GM23338 (cell line): ENCODE results near the gene TCFL5. TPM values are rescaled to one million over a fixed set of nuclear protein-coding genes. Genes with fewer than 3 reads are reported as not detected.
A peak's percentile ranks its signal among the peaks of the same experiment; 100 is the strongest.

Source experiments
- ATAC-seq: fragments of 200-7000 bp; cut with Tn5 transposase; 3 replicates; pipeline ENCODE4 v1.9.1; 2020
- DNase-seq: peaks from one replicate; pipeline ENCODE4 v3.0.0-alpha.2; 2015; ENCODE audit warnings: low spot score
- H2AFZ ChIP-seq: fragments of 200-600 bp; sonication (generic); 2 replicates; pipeline ENCODE4 v1.8.0; 2016; ENCODE audit warnings: antibody characterized with exemption, mild to moderate bottlenecking, moderate library complexity
- H3F3A ChIP-seq: fragments of 200-600 bp; sonication (generic); replicated peaks from 2 replicates; pipeline ENCODE4 v1.8.0; 2017; ENCODE audit warnings: antibody characterized with exemption, mixed run types, low read depth
- H3K27ac ChIP-seq: fragments of 200-600 bp; sonication (generic); 2 replicates; pipeline ENCODE4 v1.6.1; 2016; ENCODE audit warnings: low read depth
- H3K27me3 ChIP-seq: fragments of 200-600 bp; sonication (generic); 2 replicates; pipeline ENCODE4 v1.8.0; 2016; ENCODE audit warnings: mild to moderate bottlenecking, mixed run types, moderate library complexity; ENCODE audit not compliant: insufficient read depth
- H3K36me3 ChIP-seq: fragments of 200-600 bp; sonication (generic); 2 replicates; pipeline ENCODE4 v1.8.0; 2016; ENCODE audit warnings: mild to moderate bottlenecking; ENCODE audit not compliant: insufficient read depth
- H3K4me1 ChIP-seq: fragments of 200-600 bp; sonication (generic); 2 replicates; pipeline ENCODE4 v1.8.0; 2016; ENCODE audit warnings: mild to moderate bottlenecking, moderate library complexity; ENCODE audit not compliant: insufficient read depth
- H3K4me2 ChIP-seq: fragments of 200-600 bp; sonication (generic); 2 replicates; pipeline ENCODE4 v1.7.1; 2017; ENCODE audit warnings: mixed run types
- H3K4me3 ChIP-seq: fragments of 200-600 bp; sonication (generic); 2 replicates; pipeline ENCODE4 v1.6.1; 2016; ENCODE audit warnings: mixed run types
- H3K79me2 ChIP-seq: fragments of 200-600 bp; sonication (generic); replicated peaks from 2 replicates; pipeline ENCODE4 v1.8.0; 2017; ENCODE audit warnings: mild to moderate bottlenecking; ENCODE audit not compliant: insufficient read depth
- H3K9me2 ChIP-seq: fragments of 200-600 bp; sonication (generic); 2 replicates; pipeline ENCODE4 v1.8.0; 2017; ENCODE audit not compliant: insufficient read depth
- H4K20me1 ChIP-seq: fragments of 200-600 bp; sonication (generic); replicated peaks from 2 replicates; pipeline ENCODE4 v1.8.0; 2017; ENCODE audit warnings: mild to moderate bottlenecking; ENCODE audit not compliant: insufficient read depth
- H3K27ac Mint-ChIP-seq: 2 replicates; pipeline ENCODE4 v1.8.0; 2020; ENCODE audit warnings: inconsistent platforms, mild to moderate bottlenecking, moderate library complexity, mixed read lengths
- H3K27me3 Mint-ChIP-seq: 3 replicates; pipeline ENCODE4 v1.8.0; 2022; ENCODE audit warnings: low read depth, mild to moderate bottlenecking, moderate library complexity, mixed read lengths, inconsistent platforms; ENCODE audit not compliant: insufficient read depth, poor library complexity
- H3K36me3 Mint-ChIP-seq: 3 replicates; pipeline ENCODE4 v1.8.0; 2021; ENCODE audit warnings: low read depth, mild to moderate bottlenecking, inconsistent platforms, moderate library complexity, mixed read lengths
- H3K4me1 Mint-ChIP-seq: 3 replicates; pipeline ENCODE4 v1.8.0; 2020; ENCODE audit warnings: mild to moderate bottlenecking, inconsistent platforms, mixed read lengths
- H3K4me3 Mint-ChIP-seq: 3 replicates; pipeline ENCODE4 v1.8.0; 2021; ENCODE audit warnings: moderate library complexity, mild to moderate bottlenecking, inconsistent platforms, mixed read lengths
- H3K9me3 Mint-ChIP-seq: 3 replicates; pipeline ENCODE4 v1.8.0; 2020; ENCODE audit warnings: moderate library complexity, mild to moderate bottlenecking, inconsistent platforms, mixed read lengths
- CREB1 ChIP-seq: fragments of 250-450 bp; sonication (Bioruptor Pico); IDR thresholded peaks from 2 replicates; pipeline ENCODE4 v1.5.0; 2020; ENCODE audit warnings: low read depth, mild to moderate bottlenecking, moderate library complexity
- EZH2phosphoT487 ChIP-seq: fragments of 200-600 bp; sonication (generic); IDR thresholded peaks from one replicate; pipeline ENCODE4 v1.8.1; 2018; ENCODE audit warnings: antibody characterized with exemption; ENCODE audit not compliant: unreplicated experiment
- JUNB ChIP-seq: IDR thresholded peaks from one replicate; pipeline ENCODE4 v1.6.1; 2016; ENCODE audit warnings: antibody characterized with exemption; ENCODE audit not compliant: unreplicated experiment
- NANOG ChIP-seq: IDR thresholded peaks from 2 replicates; pipeline ENCODE4 v1.6.1; 2016; ENCODE audit warnings: antibody characterized with exemption, borderline replicate concordance
- STAT1 ChIP-seq: IDR thresholded peaks from one replicate; pipeline ENCODE4 v1.6.1; 2016; ENCODE audit warnings: antibody characterized with exemption; ENCODE audit not compliant: unreplicated experiment
- ZNF114 ChIP-seq: fragments of 250-450 bp; sonication (Bioruptor Pico); IDR thresholded peaks from 2 replicates; pipeline ENCODE4 v1.5.0; 2020; ENCODE audit warnings: mild to moderate bottlenecking, moderate library complexity
- ZNF331 ChIP-seq: fragments of 250-450 bp; sonication (Bioruptor Pico); IDR thresholded peaks from 2 replicates; pipeline ENCODE4 v1.5.0; 2020; ENCODE audit warnings: low read depth, mild to moderate bottlenecking, moderate library complexity
- polyA plus RNA-seq: library from polyadenylated mRNA; unstranded; fragments of >200 nt; fragmentation: Nextera tagmentation; extraction: Ambion mirVana; gene quantifications from 2 replicates; pipeline ENCODE4 v1.2.1, GENCODE V29; 2016
- total RNA-seq: library from RNA; depleted of rRNA; stranded (reverse); fragments of >200 nt; shearing (Covaris generic); gene quantifications from 2 replicates; pipeline ENCODE4 v1.2.3, GENCODE V29; 2014
- TF ChIP-seq, protein P1 (sequence below): IDR thresholded peaks from one replicate; pipeline ENCODE4 v1.6.1; 2018; ENCODE audit warnings: antibody characterized with exemption; ENCODE audit not compliant: unreplicated experiment

Gene TCFL5
- total and polyA plus RNA-seq, 2 experiments from 2014 or later = 5.8 to 19.3 TPM

DNA sequence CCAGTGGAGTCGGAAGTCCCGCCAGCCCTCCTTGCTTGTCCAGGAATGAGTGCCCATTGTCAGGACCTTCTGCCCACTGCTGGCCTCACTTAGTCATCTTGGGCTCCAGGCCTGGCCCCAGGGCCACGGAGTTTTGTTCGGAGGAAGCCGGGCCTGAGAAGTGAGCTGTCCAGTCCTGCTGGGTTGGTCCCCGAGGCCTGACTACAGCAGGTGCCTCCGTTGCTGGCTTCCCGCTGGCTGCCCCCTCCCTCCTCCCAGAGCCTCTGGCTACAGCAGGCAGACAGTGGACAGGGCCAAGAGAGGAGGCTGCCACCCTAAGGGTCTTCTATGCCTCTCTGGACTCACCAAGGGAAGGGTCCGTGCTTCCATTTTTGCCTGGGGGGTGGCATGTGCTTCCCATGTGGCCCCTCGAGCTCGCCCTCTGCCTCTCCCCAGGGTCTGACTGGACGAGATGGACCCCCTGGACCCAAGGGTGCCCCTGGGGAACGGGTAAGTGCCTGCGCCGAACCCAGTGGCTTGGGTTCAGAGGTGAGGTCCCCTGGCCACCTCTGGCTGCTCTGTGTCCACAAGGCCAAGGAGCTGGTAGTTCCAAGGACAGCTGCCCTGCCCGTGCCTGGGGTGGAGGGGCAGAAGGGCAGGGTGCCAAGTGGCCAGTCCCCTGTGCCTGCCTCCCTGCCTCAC, 42.0 kb downstream of the TCFL5 start:
- H3K36me3 ChIP-seq = no peaks in the 10 kb centered on the region
- Mint-ChIP-seq H3K27ac (no peak overlapping the region), H3K9me3 (no peaks in the 10 kb centered on the region), H3K27me3 (peaks cover 18% of the 10 kb centered on the region), H3K4me1 (peaks cover 19% of the 10 kb centered on the region), H3K36me3 (no peaks in the 10 kb centered on the region), H3K4me3 (no peak overlapping the region)
- peaks cover 11% of the 10 kb centered on the region; the same call in 1 of the 2 replicates for H3K4me1 ChIP-seq
- no peak overlapping the region for H2AFZ ChIP-seq
- no peak for ATAC-seq
- H3K4me2 ChIP-seq = no peak overlapping the region
- DNase-seq = no peak
- peaks cover 5% of the 10 kb centered on the region; the same call in 1 of the 2 replicates for H4K20me1 ChIP-seq
- H3K9me2 ChIP-seq = no peaks in the 10 kb centered on the region
- peaks cover 8% of the 10 kb centered on the region; the same call in 1 of the 2 replicates for H3K79me2 ChIP-seq
- peaks cover 7% of the 10 kb centered on the region; the same call in 1 of the 2 replicates for H3K27me3 ChIP-seq
- H3K27ac ChIP-seq = no peak overlapping the region
- no peak for TF ChIP-seq EZH2phosphoT487
- TF ChIP-seq STAT1 = no peak
- TF ChIP-seq, protein P1, sequence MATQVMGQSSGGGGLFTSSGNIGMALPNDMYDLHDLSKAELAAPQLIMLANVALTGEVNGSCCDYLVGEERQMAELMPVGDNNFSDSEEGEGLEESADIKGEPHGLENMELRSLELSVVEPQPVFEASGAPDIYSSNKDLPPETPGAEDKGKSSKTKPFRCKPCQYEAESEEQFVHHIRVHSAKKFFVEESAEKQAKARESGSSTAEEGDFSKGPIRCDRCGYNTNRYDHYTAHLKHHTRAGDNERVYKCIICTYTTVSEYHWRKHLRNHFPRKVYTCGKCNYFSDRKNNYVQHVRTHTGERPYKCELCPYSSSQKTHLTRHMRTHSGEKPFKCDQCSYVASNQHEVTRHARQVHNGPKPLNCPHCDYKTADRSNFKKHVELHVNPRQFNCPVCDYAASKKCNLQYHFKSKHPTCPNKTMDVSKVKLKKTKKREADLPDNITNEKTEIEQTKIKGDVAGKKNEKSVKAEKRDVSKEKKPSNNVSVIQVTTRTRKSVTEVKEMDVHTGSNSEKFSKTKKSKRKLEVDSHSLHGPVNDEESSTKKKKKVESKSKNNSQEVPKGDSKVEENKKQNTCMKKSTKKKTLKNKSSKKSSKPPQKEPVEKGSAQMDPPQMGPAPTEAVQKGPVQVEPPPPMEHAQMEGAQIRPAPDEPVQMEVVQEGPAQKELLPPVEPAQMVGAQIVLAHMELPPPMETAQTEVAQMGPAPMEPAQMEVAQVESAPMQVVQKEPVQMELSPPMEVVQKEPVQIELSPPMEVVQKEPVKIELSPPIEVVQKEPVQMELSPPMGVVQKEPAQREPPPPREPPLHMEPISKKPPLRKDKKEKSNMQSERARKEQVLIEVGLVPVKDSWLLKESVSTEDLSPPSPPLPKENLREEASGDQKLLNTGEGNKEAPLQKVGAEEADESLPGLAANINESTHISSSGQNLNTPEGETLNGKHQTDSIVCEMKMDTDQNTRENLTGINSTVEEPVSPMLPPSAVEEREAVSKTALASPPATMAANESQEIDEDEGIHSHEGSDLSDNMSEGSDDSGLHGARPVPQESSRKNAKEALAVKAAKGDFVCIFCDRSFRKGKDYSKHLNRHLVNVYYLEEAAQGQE = no peak
- no peak for TF ChIP-seq NANOG
- no peak for TF ChIP-seq ZNF331 (CRISPR knock-in tag)
- no peak for TF ChIP-seq ZNF114 (CRISPR knock-in tag)
- no peak for TF ChIP-seq JUNB
- H3K4me3 ChIP-seq = no peak overlapping the region
- 0 out of 2 replicates have a peak, but pooled peaks cover 4% of the 10 kb centered on the region for H3F3A ChIP-seq

DNA sequence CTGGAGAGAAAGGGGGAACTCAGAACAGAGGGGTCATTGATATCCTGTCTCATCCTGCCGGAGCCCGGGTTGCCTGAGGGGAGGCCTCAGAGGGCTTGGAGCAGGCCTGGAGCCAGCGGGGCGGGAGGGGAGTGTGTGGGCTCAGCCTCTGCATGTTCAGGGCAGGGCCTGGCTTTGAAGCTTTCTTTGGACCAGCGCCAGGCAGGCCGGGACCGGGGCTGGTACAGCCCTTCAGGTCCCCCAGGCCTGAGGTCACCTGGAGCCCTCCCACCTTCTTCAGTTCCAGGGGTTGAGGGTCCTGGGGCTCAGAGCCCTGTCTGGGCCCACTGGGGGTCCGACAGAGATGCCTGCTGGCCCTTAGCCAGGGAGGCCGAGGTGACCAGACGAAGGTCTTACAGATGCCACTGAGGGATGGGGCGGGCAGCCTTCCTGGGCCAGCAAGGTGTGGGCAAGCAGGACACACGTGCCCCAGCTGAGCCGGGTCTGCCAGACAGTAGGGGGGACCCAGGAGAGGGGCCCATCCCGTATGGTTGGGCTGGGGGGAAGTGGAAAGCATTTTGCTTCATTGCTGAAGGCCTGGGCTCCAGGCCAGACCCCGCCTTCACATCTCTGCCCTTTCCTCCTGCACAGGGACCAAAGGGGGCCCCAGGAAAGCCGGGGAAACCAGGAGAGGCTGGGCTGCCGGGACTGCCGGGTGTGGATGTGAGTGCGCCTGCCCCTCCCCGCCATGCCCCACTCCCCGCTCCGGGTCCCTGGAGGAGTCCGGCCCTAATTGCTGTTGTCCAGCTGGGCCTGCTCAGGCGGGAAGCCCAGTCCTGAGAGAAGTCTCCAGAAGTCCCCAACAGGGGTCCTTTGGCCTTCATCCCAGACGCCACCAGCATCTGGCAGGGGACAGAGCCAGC, 42.8 kb downstream of the TCFL5 start:
- peaks cover 20% of the 10 kb centered on the region for H3K27me3 Mint-ChIP-seq
- DNase-seq = no peak
- H2AFZ ChIP-seq = no peak overlapping the region

More for the DNA sequence above, 42.8 kb downstream of the TCFL5 start:
- Histone ChIP-seq H3K4me1 (peaks cover 10% of the 10 kb centered on the region; the same call in 1 of the 2 replicates), H3K4me3 (no peak overlapping the region), H3K36me3 (no peaks in the 10 kb centered on the region), H4K20me1 (peaks cover 5% of the 10 kb centered on the region; the same call in 1 of the 2 replicates), H3K79me2 (peaks cover 8% of the 10 kb centered on the region; the same call in 1 of the 2 replicates), H3K27me3 (peaks cover 7% of the 10 kb centered on the region; the same call in 1 of the 2 replicates), H3K9me2 (no peaks in the 10 kb centered on the region), H3F3A (0 out of 2 replicates have a peak, but pooled peaks cover 4% of the 10 kb centered on the region), H3K4me2 (peak overlapping the region; percentile 90; the same call in 1 of the 2 replicates), H3K27ac (no peak overlapping the region)
- TF ChIP-seq STAT1 (no peak), CREB1 (CRISPR knock-in tag) (no peak), JUNB (no peak), ZNF114 (CRISPR knock-in tag) (no peak)
- H3K27ac Mint-ChIP-seq = no peak overlapping the region; the same call in 1 of the 2 replicates
- no peaks in the 10 kb centered on the region for H3K9me3 Mint-ChIP-seq
- no peak for ATAC-seq
- H3K4me3 Mint-ChIP-seq = peak overlapping the region; percentile 38; the same call in 1 of the 3 replicates
- peaks cover 21% of the 10 kb centered on the region for H3K4me1 Mint-ChIP-seq
- no peaks in the 10 kb centered on the region for H3K36me3 Mint-ChIP-seq
